Measurements from ENCODE around the gene ZNF217. TPM values are rescaled to one million over a fixed set of nuclear protein-coding genes. Genes with fewer than 3 reads are reported as not detected.

The ZNF217 gene
- total and polyA plus RNA-seq, 10 of the 15 experiments (the other 5 are each of a cell fraction or from before 2014, with no cell fraction given) = 8.5 to 76.6 (median 40.6) TPM

- ChIA-PET RAD21 (ENCODE audit: unreplicated experiment) (interaction anchor here (0.7 to 6.2 kb wide), 39 partner anchors 10 to 318 kb away, joined by 3 to 79 read pairs (median 7); partner anchors contain the start of gene ZNF217), SMC1A (ENCODE audit: uncharacterized antibody, unreplicated experiment) (interaction anchor here (0.5 to 5.9 kb wide), 44 partner anchors 8 to 311 kb away, joined by 3 to 94 read pairs (median 5); no protein-coding TSS in a partner anchor), CTCF (interaction anchor here (0.7 to 4.4 kb wide), 13 partner anchors 11 to 317 kb away, joined by 3 to 46 read pairs (median 5); no protein-coding TSS in a partner anchor), POLR2A (interaction anchor here (0.5 to 8.2 kb wide), 16 partner anchors 11 to 285 kb away, joined by 3 to 84 read pairs (median 6); partner anchors contain the start of gene ZNF217)
- Histone ChIP-seq H3K79me2 (ENCODE audit: control insufficient read depth, insufficient read depth, low read length) (peaks cover 2% of the 10 kb centered on the region), H3K4me3 (peak overlapping the region; percentile 54; the same call in 1 of the 2 replicates), H2AFZ (ENCODE audit: control insufficient read depth, low read depth, low read length) (peak overlapping the region; percentile 76), H3K27ac (ENCODE audit: control insufficient read depth, insufficient read depth) (peak overlapping the region; percentile 99), H3K27me3 (replicated peaks in 1 of 2; ENCODE audit: control insufficient read depth in 2 of 2, insufficient read depth in 2 of 2, low read length in 1 of 2) (no peaks in the 10 kb centered on the region), H4K20me1 (ENCODE audit: control insufficient read depth, insufficient read depth) (no peaks in the 10 kb centered on the region), H3K4me2 (ENCODE audit: control insufficient read depth, insufficient read depth) (peak overlapping the region; percentile 96), H3K9me3 (replicated peaks; ENCODE audit: control insufficient read depth, insufficient read depth, low read length) (no peaks in the 10 kb centered on the region), H3K36me3 (ENCODE audit: control insufficient read depth in 2 of 2, insufficient read depth in 2 of 2, low read length in 1 of 2) (no peaks in the 10 kb centered on the region), H3K9ac (ENCODE audit: control insufficient read depth, insufficient read depth, low read length) (peak overlapping the region; percentile 88), H3K4me1 (ENCODE audit: control insufficient read depth, insufficient read depth, low read length) (peaks cover 38% of the 10 kb centered on the region)
- in situ Hi-C loops (cut with MboI) (no loop called here), intact Hi-C loops (cut with micrococcal nuclease; ENCODE audit: unreplicated experiment) (loop anchor here (2.0 to 5.0 kb wide), 2 partner anchors 34 to 35 kb away; no protein-coding TSS in a partner anchor)
- peak; percentile 38 for DNase-seq (ENCODE audit: low read depth, low spot score)
- under 1% methylated on average over 7 of the region's 7 CpGs for WGBS (ENCODE audit: insufficient coverage, insufficient replicate concordance, low lambda C conversion rate, missing lambda C conversion rate)
- peak; percentile 59 for ATAC-seq
- TSS peak; percentile 71 for BruUV-seq (replicated peaks)
- peak; percentile 64 for FAIRE-seq
- TF ChIP-seq YY1 (IDR thresholded peaks at IDR 0.05; ENCODE audit: low read depth, low read length) = no peak; the same call in 1 of the 2 replicates
- TF ChIP-seq RAD51 (IDR thresholded peaks at IDR 0.05) = no peak
- TF ChIP-seq PAX5 (IDR thresholded peaks at IDR 0.05; ENCODE audit: borderline replicate concordance, low read depth, low read length) = no peak
- TF ChIP-seq WRNIP1 (IDR thresholded peaks at IDR 0.05; ENCODE audit: borderline replicate concordance, low read depth, low read length) = no peak
- TF ChIP-seq ZSCAN29 (IDR thresholded peaks at IDR 0.05) = peak; percentile 48; the same call in 1 of the 2 replicates
- TF ChIP-seq BCL11A (IDR thresholded peaks at IDR 0.05; ENCODE audit: low read depth, low read length) = no peak
- no peak for TF ChIP-seq NBN (IDR thresholded peaks at IDR 0.05)
- TF ChIP-seq ESRRA (IDR thresholded peaks at IDR 0.05; ENCODE audit: low read length) = peak; percentile 85
- peak; percentile 38; the same call in 1 of the 2 replicates for TF ChIP-seq DPF2 (IDR thresholded peaks at IDR 0.05)
- no peak for TF ChIP-seq IRF3 (IDR thresholded peaks at IDR 0.05)
- peak; percentile 81 for TF ChIP-seq SPI1 (IDR thresholded peaks at IDR 0.05; ENCODE audit: borderline replicate concordance, insufficient read depth, low read depth, low read length)
- no peak for TF ChIP-seq ZBED1 (IDR thresholded peaks at IDR 0.05; ENCODE audit: borderline replicate concordance)
- peak; percentile 72 for TF ChIP-seq NR2F1 (conservative IDR thresholded peaks at IDR 0.05)
- TF ChIP-seq FOXM1 (IDR thresholded peaks at IDR 0.05; ENCODE audit: low read depth, low read length) = no peak
- TF ChIP-seq ATF7 (IDR thresholded peaks at IDR 0.05; ENCODE audit: low read depth) = no peak
- peak; percentile 18 for TF ChIP-seq E2F8 (IDR thresholded peaks at IDR 0.05; ENCODE audit: low read depth, partially characterized antibody)
- TF ChIP-seq CBFB (IDR thresholded peaks at IDR 0.05; ENCODE audit: low read depth) = peak; percentile 26; the same call in 1 of the 2 replicates
Measured at GRCh38 chr20:53622247-53623133, 28.9 kb upstream of the ZNF217 start.

Data from GM12878 (cell line).